GM18508 (cell line): ENCODE results near the gene CNOT6.

Experiments used
- ATAC-seq: cut with Tn5 transposase; IDR thresholded peaks from one replicate; pipeline ENCODE4 v1.9.1; 2021; ENCODE audit warnings: moderate number of reproducible peaks; ENCODE audit not compliant: insufficient read depth, unreplicated experiment

The CNOT6 gene

GRCh38 chr5:180557217-180557809, 63.1 kb downstream of the CNOT6 start:
- ATAC-seq, result no peak

GRCh38 chr5:180558232-180558631, 64.1 kb downstream of the CNOT6 start:
- no peak for ATAC-seq

DNA sequence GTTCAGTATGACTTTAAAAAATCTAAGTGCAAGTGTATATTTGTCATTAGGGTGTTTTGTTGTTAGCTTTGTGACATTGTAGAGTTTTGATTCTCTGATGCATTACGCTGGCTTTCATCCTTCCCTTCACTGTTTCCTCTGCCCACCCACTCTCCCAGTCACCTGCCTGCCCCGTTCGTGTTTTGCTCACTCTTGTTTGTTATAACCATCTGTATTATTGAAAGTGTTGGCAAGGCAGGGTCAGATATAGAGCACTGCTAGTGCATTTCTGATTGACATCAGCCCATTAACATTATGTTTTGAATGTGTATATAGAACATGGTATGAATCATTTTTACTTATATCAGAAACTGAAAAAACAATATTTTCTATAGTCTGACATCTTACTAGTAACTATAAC, 69.8 kb downstream of the CNOT6 start:
- no peak for ATAC-seq

GRCh38 chr5:180568914-180569313, 74.7 kb downstream of the CNOT6 start:
- no peak for ATAC-seq

DNA sequence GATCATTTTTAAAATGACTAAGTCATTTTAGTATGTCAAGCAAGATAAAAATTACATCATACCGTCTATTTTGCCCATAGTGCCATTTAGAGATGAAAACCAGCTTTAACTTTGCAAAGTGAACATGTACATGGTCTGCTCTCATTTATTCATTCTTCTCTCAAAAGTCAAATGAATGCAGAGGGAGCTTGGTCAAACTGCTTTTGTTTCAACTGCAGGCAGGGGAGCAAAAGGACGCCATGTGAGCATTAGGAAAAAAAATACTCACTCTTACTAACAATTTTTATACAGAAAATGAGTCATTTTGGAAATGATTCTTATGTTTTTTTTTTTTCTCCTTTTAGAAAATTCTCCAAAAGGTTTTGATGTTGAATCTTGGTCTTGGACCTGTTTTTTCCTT, 81.4 kb downstream of the CNOT6 start:
- no peak for ATAC-seq

DNA sequence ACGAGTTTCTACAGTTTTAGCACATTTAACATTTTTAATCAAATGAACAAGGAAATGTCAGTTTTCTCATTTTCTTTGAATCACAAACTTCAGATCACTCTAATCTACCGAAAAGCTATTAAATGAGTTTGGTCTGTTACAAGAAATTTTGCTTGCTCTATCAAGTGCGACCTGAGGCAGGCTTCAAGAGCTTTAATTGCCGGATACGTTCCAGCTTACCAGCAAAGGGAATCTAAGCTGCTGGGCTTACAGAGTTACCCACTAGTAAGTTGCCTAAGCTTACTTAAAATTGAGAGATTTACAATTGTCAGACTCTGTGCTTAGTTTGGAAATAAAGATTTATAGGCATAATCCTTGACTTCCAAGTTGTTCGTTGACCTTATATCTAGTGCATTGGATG, 86.5 kb downstream of the CNOT6 start:
- ATAC-seq, result no peak

DNA sequence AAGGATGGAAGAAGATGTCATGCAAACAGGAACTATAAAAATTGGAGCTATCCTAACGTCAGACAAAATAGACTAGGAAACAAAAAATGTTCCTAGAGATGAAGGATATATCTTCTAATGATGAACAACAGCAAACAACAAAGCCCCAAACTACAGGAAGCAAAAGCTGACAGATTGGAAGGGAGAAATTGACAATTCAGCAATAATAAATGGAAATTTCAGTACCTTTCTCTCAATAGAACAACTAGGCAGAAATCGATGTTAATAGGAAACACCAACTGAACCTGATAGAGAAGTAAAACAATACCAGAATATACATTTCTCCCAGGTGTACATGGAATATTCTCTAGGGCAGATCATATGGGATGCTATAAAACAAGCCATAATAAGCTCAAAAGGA, 89.6 kb downstream of the CNOT6 start:
- ATAC-seq, result no peak

DNA sequence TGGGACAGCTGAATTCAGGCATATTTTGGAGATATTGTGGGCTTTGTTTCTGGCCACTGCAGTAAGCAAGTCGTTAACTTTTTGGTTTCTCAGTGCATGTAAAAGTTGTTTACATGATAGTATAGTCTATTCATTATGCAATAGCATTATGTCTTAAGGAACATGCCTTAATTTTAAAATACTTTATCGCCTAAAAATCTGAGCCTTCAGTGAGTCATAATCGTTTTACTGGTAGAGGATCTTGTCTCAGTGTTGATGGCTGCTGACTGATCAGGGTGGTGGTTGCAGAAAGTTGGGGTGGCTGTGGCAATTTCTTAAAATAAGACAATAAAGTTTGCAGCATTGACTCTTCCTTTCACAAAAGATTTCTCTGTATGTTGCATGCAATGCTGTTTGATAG, 92.0 kb downstream of the CNOT6 start:
- no peak for ATAC-seq

GRCh38 chr5:180586870-180587269, 92.7 kb downstream of the CNOT6 start:
- ATAC-seq, result no peak

DNA sequence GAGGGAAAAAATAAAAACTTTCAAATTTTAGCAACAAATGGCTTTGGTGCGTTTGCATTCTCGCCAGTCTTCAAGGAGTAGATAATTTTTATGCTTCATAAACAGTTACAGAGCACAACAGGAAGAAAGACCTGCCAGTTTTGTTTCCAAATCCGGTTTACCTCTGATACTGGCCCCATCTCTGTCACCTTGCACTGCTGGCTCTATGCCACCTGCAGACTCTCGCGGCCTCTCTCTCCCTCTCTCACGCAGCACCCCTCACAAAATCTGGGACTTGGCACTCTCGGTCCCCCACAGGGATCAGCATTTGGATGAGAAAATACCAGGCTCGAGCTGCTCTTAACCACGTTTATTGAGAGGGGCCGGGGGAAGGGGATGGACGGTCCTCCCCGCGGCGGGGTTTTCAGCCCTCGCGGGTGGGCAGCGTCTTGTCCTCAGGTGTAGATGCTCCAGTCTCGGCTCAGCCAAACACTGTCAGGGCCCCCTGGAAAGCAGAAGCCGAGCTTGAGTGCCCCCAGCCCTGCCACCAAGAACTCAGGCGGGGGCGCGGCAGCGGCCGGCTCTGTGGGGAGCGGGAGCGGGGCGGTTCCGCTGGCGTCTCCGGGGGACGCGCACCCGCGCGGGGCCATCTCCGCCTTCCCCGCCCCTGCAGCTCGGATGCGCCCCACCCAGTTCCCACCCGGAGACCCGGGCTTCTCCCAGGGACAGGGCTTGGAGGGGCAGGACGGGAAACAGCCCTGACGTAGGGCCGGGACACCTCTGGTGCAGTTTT, 95.8 kb downstream of the CNOT6 start:
- no peak for ATAC-seq

DNA sequence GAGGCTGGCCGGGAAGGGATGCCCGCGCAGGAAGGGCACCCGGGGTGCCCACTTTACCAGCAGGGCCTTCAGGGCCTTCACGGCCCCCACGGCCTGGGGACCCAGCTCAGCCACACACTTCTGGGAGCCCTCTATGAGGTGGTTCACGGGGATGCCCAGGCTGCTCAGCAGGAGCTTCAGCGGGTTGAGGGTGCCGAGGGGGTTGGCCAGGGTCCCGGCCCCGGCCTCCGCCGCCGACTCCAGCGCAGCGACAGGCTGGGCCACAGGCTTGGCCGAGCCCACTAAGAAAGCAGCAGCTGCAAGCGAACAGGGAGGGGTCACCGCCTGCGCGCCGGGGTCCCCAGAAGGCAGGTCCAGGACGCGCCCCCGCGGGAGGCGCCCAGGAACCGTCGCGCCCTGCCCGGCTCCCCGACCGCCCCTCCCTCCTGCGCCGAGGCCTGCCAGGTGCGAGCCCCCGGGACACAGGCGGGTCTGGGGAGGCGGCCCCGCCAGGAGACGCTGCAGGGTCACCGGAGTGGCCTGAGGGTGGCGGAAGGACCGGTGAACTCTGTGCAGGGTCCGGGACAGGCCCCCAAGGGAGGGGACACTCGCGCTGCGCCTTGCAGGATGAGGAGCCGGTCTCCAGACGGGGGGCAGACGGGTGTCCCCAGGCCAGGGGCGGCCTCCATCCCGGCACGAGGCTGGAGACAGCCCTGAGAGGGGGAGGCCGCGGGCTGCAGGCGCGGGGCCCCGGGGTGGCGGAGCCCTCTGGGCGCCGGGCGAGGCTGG, 96.5 kb downstream of the CNOT6 start:
- no peak for ATAC-seq

DNA sequence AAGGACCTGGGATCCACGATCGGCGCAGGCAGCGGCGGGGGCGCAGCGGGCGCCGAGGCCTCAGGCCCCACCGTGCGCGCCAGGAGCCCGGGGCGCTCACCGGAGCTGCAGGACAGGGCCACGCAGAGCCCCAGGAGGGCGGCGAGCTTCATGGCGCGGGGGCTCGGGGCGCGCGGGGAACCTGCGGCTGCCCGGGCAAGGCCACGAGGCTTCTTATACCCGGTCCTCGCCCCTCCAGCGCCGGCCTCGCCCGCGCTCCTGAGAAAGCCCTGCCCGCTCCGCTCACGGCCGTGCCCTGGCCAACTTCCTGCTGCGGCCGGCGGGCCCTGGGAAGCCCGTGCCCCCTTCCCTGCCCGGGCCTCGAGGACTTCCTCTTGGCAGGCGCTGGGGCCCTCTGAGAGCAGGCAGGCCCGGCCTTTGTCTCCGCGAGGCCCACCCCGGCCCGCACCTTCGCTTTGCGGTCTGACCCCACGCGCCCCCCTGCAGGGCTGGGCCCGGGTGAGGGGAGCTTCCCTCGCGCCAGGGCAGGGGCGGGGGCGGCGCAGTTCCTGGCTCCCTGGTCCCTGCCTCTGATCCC, 97.2 kb downstream of the CNOT6 start, which contains the start of gene SCGB3A1:
SCGB3A1 (minus strand) TSS at position 189 of the 577 bp plus-strand sequence; CDS start at position 152, 37 bp downstream.
- ATAC-seq, result no peak

DNA sequence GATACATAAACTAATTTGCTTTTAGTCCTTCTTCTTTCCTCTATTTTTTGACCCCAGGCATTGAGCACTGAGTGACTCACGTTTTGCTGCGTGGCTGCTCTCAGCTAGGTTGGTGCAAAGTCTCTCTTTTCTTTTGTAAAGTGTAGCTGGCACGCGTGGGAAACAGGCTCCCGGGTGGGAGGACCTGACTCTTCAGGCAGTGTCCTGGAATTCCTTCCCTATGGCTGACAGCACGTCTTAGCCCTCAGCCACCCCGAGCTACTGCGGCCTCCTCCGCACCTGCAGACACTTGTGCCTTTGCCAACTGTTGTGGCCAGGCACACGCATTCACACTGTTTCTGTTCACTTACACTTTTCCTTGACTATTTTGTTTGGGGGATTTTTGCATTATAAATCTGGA, 98.0 kb downstream of the CNOT6 start:
- ATAC-seq, result no peak

GRCh38 chr5:180593446-180594206, 99.4 kb downstream of the CNOT6 start:
- no peak for ATAC-seq

DNA sequence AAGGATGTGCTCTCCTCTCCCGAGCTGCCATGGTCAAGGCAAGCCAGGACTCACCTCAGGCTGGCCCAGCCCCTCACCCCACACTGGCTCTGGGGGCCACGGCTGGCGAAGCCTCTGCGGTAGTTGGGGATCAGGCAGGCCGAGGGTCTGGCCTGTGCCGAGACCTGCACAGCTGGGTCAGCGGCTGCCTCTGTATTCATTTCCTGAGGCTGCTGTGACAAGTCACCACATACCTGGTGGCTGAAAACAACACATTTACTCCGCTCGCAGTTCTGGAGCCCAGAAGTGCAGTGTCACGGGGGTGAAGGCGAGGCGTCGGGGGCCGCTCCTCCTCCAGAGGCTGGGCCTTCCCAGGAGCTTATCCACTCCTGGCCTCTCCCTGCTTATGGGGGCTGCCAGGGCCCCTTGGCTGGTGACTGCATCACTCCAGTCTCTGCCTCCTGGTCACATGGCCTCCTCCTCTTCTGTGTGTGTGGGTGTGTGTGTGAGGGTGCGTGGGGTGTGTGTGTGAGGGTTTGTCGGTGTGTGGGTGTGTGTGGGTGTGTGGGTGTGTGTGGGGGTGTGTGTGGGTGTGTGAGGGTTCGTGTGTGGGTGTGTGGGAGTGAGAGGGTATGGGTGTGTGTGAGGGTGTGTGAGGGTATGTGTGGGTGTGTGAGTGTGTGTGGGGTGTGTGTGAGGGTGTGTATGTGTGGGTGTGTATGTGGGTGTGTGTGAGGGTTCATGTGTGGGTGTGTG, 100.3 kb downstream of the CNOT6 start:
- no peak for ATAC-seq

DNA sequence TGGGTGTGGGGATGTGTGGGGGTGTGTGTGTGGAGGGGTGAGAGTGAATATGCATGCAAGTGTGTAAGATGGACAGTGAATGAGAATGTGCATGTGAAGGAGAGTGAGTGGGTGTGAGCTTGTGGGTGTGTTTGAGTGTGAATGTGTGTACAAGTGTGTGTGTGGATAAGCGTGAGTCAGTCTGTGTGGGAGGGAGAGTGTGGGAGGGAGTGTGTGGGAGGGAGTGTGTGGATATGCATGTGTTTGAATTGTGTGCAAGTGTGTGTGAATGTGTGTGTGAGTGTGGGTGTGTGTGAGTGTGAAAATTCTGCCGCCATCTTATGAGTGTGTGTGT, 100.8 kb downstream of the CNOT6 start:
- no peak for ATAC-seq

GRCh38 chr5:180595381-180596114, 101.4 kb downstream of the CNOT6 start:
- no peak for ATAC-seq

GRCh38 chr5:180596115-180596667, 102.0 kb downstream of the CNOT6 start:
- no peak for ATAC-seq
